SKM-1 treated with dmso at 0.1 percent for 144 hours (cell line): ENCODE data around the gene SORL1-AS1.
"Not testable (repeated sequence)": the region's sequence is repeated elsewhere in the genome, so short reads cannot be mapped to it uniquely, and the experiment has no call there.

Experiments used
- DNase-seq: peaks from one replicate; lab custom pipeline; 2025; ENCODE audit not compliant: unreplicated experiment; lab: John Stamatoyannopoulos, UW

Gene SORL1-AS1

GRCh38 chr11:121431820-121432526 is 20.8 kb downstream of the SORL1-AS1 start:
- DNase-seq: no peak

- DNase-seq: no peak
These were observed 23.2 kb downstream of the SORL1-AS1 start for GRCh38 chr11:121429556-121429955.

GRCh38 chr11:121427400-121427744 is 25.4 kb downstream of the SORL1-AS1 start:
- DNase-seq: no peak

- DNase-seq: no peak
These were observed 26.0 kb downstream of the SORL1-AS1 start for GRCh38 chr11:121426476-121427399.

GRCh38 chr11:121425828-121426227 is 26.9 kb downstream of the SORL1-AS1 start:
- DNase-seq: no peak

GRCh38 chr11:121422675-121423074 is 30.1 kb downstream of the SORL1-AS1 start:
- no peak for DNase-seq

DNA sequence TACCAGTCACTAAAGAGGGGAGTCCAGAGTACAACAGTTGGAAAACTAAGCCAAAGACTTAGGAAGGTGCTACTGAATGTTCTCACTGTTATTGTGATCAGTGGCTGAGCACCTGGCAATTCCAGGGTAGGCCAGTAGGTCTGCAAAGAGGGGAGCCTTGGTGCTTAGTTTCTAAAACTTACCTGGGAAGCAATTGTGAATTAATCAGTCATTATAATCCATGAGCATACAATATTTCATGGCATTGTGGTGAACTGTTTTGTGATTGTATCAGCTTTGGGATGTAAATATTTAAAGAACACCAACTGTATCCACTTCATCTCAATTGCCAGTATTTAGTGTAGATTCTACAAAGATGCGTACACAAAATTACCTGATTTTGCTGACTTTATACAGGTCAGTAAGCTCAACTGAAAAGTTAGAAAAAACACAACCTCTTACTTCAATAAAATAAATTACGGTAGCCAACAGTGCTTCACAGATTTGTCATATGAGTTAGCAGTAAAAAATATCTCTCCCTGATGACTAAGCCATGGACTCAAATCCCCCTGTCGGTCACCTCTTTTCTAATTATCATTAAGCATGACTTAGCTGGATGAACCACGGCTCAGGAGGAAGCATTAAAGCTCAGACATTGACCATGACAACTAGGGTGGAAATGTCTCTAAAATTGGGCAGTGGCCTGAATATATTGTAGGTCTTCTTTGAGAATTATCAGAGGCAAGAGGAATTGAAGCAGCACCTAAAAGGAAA is 31.4 kb downstream of the SORL1-AS1 start:
- DNase-seq: no peak

- no peak for DNase-seq
These were observed 32.4 kb downstream of the SORL1-AS1 start for GRCh38 chr11:121420398-121420797.

DNA sequence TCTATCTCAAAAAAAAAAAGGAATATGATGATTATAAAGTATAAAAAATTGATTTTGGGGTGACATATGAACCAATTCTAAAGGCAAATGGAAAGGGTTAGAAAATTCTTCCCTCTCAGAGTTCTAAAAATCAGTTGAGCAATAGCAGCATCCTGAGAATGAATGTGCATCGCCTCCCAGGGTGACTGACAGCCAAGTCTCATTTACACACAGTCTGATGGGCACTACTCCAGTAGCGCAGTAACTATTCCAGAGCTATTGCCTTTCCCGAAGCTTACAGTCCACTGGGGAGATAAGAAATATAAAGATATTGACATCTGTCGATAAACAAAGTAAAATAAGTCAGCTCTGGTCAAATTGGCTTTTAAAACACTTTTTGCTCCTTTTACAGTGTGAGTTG is 32.9 kb downstream of the SORL1-AS1 start:
- no peak for DNase-seq

DNA sequence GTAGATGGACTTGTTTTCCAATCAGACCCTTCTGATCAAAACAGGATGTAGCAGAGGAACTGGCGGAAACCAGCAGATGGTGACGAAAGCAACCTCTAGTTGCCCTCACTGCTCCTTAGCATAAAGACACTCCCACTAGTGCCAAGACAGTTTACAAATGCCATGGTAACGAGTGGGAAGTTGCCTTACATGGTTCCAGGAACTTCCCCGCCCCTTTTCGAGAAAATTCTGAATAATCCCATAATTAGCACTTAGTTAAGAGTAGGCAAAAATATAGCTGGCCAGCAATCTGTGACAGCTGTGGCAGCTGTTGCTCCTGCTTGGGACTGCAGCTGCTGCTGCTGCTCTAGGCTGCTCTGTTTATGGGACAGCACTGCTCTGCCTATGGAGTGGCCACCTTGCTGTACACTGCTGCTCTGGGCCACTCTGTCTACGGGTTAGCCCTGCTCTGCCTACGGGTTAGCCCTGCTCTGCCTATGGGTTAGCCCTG is 34.1 kb downstream of the SORL1-AS1 start:
- no peak for DNase-seq

DNA sequence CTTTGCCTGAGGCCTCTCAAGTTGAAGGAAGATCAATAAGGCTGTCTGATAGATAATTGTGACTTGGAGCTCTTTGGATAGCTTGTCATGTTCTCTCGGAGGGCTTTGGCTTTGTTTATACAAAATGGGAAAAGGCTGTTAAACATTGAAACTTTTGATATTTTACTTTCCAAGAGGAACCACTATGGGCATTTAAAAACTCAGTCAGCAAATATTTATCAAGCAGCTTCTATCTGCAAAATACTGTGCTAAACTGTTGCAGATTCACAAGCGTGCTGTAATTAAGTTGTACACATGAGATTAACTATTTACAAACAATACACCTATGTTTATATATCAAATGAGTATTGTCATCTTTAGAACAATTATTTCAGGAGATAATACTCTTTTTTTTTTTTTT is 35.2 kb downstream of the SORL1-AS1 start:
- no peak for DNase-seq

- peak; percentile 88 for DNase-seq
These were observed 35.7 kb downstream of the SORL1-AS1 start for GRCh38 chr11:121417055-121417551.

DNA sequence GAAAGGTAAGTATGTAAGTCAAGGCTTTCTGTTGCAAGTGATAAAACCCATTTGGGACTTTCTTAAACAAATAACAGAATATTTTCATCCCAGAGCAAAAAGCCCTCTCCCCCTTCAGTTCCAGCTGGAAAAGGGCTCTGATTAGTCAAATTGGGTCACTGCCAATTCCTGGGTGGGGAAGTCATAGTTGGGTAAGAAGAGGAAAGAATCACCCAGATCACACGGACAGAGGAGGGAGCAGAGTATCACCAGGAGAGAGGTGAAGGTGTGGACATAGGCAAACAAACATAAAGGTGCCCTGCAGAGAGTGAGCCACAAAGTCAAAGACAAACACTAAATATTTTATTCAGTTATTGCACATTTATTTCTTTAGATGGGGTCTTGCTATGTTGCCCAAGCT is 36.9 kb downstream of the SORL1-AS1 start:
- no peak for DNase-seq

GRCh38 chr11:121414141-121414913 is 38.4 kb downstream of the SORL1-AS1 start:
- DNase-seq: no peak

- DNase-seq: no peak
These were observed 39.9 kb downstream of the SORL1-AS1 start for GRCh38 chr11:121412711-121413415.

DNA sequence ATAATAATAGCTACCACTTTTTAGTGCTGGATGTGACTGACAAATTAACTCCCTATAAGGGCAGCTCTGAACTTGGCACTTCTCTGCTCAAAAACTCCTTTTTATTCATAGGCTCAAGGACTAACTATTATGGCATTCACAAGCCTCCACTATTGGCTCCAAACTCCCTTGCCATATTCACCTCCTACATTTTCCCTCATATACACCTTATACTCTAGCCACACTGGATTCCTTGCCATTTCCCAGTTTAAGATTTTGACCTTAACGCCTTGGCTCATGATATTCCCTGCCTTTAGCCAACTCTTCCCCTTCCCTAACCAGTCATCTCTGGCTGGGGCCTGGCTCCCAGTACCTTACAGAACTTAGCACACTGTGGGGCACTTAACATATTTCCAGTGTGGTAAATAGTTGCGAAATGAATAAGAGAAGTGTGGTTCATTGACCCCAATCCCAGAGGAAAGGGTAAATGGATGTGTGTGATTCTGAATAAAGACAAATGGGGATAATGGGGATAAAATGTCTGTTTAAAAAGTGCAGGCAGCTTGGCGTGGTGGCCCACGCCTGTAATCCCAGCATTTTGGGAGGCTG is 40.7 kb downstream of the SORL1-AS1 start:
- DNase-seq: no peak

DNA sequence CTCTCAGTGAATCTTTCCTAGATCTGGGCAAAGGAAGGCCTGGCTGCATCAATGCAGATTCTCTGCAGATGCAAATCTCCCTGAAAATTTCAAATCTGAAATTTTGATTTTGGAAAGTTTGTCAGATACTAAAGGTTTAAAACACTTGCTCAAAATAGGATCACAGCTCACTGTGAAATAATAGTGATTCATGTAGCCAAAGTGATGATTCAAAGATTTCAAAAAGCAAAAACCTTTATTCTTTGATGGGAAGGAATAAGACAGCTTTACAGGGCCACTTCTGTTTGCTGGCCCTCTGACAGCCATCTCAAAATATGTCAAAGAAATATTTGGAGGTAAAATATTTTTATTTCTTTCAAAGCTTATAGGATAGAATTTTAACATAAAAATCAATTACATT is 41.4 kb downstream of the SORL1-AS1 start:
- not testable (repeated sequence) for DNase-seq

DNA sequence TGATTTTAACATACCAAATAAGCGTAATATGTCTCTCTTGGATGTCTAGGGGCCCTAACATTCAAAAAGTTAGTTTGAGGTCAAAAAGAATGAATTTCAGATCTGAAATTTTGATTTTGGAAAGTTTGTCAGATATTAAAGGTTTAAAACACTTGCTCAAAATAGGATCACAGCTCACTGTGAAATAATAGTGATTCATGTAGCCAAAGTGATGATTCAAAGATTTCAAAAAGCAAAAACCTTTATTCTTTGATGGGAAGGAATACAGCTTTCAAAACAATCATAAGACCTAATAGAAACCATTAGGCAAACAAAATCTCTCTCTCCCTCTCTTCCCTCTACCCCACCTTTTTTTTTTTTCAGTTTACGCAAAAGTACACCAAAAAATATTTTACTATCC is 42.7 kb downstream of the SORL1-AS1 start:
- DNase-seq: not testable (repeated sequence)

DNA sequence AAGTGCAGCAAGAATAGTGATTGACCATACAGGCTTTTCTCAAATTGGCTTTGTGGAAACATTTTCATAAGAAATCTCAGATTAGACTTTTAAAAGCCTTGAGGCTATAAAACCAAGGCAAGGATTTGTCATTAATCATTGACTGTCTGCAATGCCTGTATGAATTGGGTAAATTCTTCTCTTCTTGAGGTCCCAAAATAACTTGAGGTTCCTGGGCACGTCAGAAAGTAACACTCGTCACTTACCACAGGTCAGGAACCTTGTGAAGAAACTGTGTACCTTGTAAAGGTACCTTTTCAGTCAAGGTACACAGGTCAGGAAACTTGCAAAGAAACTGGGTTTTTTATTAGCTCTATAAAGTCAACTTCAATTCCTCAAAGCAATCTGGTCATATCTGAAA is 43.9 kb downstream of the SORL1-AS1 start:
- DNase-seq: no peak
